ENCODE data around the gene SERTAD4. TPM values are rescaled to one million over a fixed set of nuclear protein-coding genes. Genes with fewer than 3 reads are reported as not detected.

The SERTAD4 gene
- total and polyA plus RNA-seq, 2 donors (not counting 1 experiment from before 2014, with no cell fraction given) = 0.17 to 7.6 TPM

DNA sequence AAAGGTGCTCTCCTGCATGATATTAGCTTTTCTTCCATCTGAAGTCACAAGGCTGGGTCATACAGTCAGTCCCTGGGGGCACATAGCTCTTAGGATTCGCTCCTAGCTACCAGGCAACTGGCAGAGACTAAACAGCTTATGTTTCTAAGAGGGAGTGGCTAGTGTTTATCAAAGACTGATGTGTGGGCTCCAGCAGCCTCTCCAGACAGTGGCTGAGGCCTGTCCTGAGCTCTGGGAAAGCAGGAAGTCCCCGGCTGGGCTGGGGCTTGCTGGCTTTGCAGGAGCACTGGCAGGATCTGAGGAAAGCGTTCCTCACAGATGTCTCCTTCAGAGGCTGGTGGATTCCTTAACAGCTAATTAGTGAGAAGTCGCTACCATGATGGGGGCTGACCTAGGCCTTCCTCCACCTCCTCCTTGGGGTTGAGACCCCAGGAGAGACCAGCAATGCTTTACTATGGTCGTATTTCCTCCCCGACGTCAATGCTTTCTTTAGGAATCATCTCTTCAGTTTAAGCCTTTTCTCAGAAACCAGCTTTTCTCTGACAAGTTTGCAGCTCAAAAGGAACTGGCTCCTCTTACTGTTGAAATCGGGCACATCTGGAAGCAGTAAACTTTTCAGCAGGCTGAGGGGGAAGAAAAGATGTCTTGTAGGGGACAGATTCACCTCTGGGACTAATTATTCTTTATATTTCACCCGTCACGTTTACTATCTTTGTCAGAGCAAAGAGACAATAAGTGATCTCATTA lies 62.6 kb downstream of the SERTAD4 start:
- no peak for TF ChIP-seq EZH2 (IDR thresholded peaks at IDR 0.05; ENCODE audit: low read length, missing control alignments)
- TF ChIP-seq, protein P1, sequence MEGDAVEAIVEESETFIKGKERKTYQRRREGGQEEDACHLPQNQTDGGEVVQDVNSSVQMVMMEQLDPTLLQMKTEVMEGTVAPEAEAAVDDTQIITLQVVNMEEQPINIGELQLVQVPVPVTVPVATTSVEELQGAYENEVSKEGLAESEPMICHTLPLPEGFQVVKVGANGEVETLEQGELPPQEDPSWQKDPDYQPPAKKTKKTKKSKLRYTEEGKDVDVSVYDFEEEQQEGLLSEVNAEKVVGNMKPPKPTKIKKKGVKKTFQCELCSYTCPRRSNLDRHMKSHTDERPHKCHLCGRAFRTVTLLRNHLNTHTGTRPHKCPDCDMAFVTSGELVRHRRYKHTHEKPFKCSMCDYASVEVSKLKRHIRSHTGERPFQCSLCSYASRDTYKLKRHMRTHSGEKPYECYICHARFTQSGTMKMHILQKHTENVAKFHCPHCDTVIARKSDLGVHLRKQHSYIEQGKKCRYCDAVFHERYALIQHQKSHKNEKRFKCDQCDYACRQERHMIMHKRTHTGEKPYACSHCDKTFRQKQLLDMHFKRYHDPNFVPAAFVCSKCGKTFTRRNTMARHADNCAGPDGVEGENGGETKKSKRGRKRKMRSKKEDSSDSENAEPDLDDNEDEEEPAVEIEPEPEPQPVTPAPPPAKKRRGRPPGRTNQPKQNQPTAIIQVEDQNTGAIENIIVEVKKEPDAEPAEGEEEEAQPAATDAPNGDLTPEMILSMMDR (conservative IDR thresholded peaks at IDR 0.05 in 1 of 2, IDR thresholded peaks at IDR 0.05 in 1 of 2; ENCODE audit: low read depth in 1 of 2, low read length in 2 of 2) = no peak
- H3K4me2 ChIP-seq (ENCODE audit: extremely low read depth, insufficient read depth, low read length) = no peak overlapping the region
- H2AFZ ChIP-seq (ENCODE audit: low read length) = peak overlapping the region; percentile 7
- H3K9ac ChIP-seq (ENCODE audit: insufficient read depth, low read length) = no peak overlapping the region
- H3K27ac ChIP-seq (ENCODE audit: insufficient read depth, low read length) = no peak overlapping the region
- H4K20me1 ChIP-seq (ENCODE audit: control insufficient read depth, extremely low read depth, insufficient read depth, low read length) = no peaks in the 10 kb centered on the region
- no peaks in the 10 kb centered on the region for H3K27me3 ChIP-seq (ENCODE audit: control insufficient read depth, insufficient read depth, low read length)
- H3K9me3 ChIP-seq (ENCODE audit: control insufficient read depth, insufficient read depth, low read depth, low read length) = no peaks in the 10 kb centered on the region
- no peak overlapping the region for H3K4me3 ChIP-seq (replicated peaks in 1 of 4; ENCODE audit: control extremely low read depth in 1 of 4, insufficient read depth in 1 of 4, low read depth in 3 of 4, low read length in 4 of 4)
- no peaks in the 10 kb centered on the region for H3K79me2 ChIP-seq (ENCODE audit: control insufficient read depth, insufficient read depth, low read length)
- no peaks in the 10 kb centered on the region for H3K36me3 ChIP-seq (ENCODE audit: control insufficient read depth, insufficient read depth, low read length)
- DNase-seq (ENCODE audit: low read depth in 2 of 2) = peak in 1 of 2 donors; percentile 63
- peaks cover 11% of the 10 kb centered on the region for H3K4me1 ChIP-seq (ENCODE audit: control insufficient read depth, extremely low read depth, insufficient read depth, low read length)

Other genes starting within 250 kb of the SERTAD4 start
- gene HHAT, start 96.1 kb downstream of the SERTAD4 start, total RNA-seq = 2.3 and 4.8 TPM in 2 replicates
- 1.3 and 3.6 TPM in 2 replicates for gene HHAT, start 96.1 kb downstream of the SERTAD4 start, polyA plus RNA-seq